ENCODE results near the gene ZC3H13.

GRCh38 chr13:46063292-46063691, 10.7 kb upstream of the ZC3H13 start:
- no peak for TF ChIP-seq CTCF (IDR thresholded peaks at IDR 0.05)
- TF ChIP-seq POLR2A (IDR thresholded peaks at IDR 0.05), result no peak
